OCI-LY7 (cell line): ENCODE data around the gene OSBPL6. TPM values are rescaled to one million over a fixed set of nuclear protein-coding genes. Genes with fewer than 3 reads are reported as not detected.
"Not testable (repeated sequence)": the region's sequence is repeated elsewhere in the genome, so short reads cannot be mapped to it uniquely, and the experiment has no call there.

ENCODE experiments used
- BruUV-seq: library from RNA; stranded (reverse); fragments of 400-500 nt; replicated peaks from 2 replicates; lab custom pipeline; 2021; lab: Mats Ljungman, UMichigan
- CTCF ChIA-PET: fragments of 300-600 bp; sonication (Branson Sonifier 250); formaldehyde crosslinking; loops from one replicate; lab custom pipeline; 2022; ENCODE audit warnings: antibody characterized with exemption; ENCODE audit not compliant: unreplicated experiment; lab: Charles Lee
- POLR2A ChIA-PET: fragments of 300-600 bp; sonication (Branson Sonifier 250); formaldehyde crosslinking; loops from one replicate; lab custom pipeline; 2022; ENCODE audit warnings: antibody characterized with exemption; lab: Charles Lee
- DNase-seq: peaks from one replicate; pipeline ENCODE4 v3.0.0-alpha.2; 2015; ENCODE audit warnings: low spot score
- H2AFZ ChIP-seq: fragments of 200-600 bp; sonication (generic), shearing (Covaris generic); 2 replicates; pipeline ENCODE4 v1.6.1; 2014; ENCODE audit warnings: mild to moderate bottlenecking, antibody characterized with exemption, low read length, moderate library complexity
- H3K27ac ChIP-seq: fragments of 200-600 bp; sonication (generic); 2 replicates; pipeline ENCODE4 v1.5.1; 2014; ENCODE audit warnings: mixed run types, low read depth, mild to moderate bottlenecking, moderate library complexity, low read length, inconsistent platforms; ENCODE audit not compliant: poor library complexity, severe bottlenecking
- H3K36me3 ChIP-seq: fragments of 200-600 bp; sonication (generic); 2 replicates; pipeline ENCODE4 v1.6.1; 2014; ENCODE audit warnings: mild to moderate bottlenecking, antibody characterized with exemption, low read length, moderate library complexity, mixed read lengths; ENCODE audit not compliant: insufficient read depth
- H3K4me1 ChIP-seq: fragments of 200-600 bp; sonication (generic); 2 replicates; pipeline ENCODE4 v1.5.1; 2014; ENCODE audit warnings: mild to moderate bottlenecking, low read length; ENCODE audit not compliant: insufficient read depth, poor library complexity, severe bottlenecking
- H3K4me2 ChIP-seq: fragments of 200-600 bp; sonication (generic); 2 replicates; pipeline ENCODE4 v1.6.1; 2014; ENCODE audit warnings: mild to moderate bottlenecking, low read length
- H3K4me3 ChIP-seq: fragments of 200-600 bp; sonication (generic); 2 replicates; pipeline ENCODE4 v1.5.1; 2014; ENCODE audit warnings: mild to moderate bottlenecking, low read depth, low read length; ENCODE audit not compliant: poor library complexity, severe bottlenecking
- H3K79me2 ChIP-seq: fragments of 200-600 bp; sonication (generic); 2 replicates; pipeline ENCODE4 v1.6.1; 2016; ENCODE audit warnings: low read depth, mild to moderate bottlenecking, low read length, moderate library complexity, mixed read lengths; ENCODE audit not compliant: insufficient read depth
- H3K9me2 ChIP-seq: fragments of 200-600 bp; sonication (generic); 2 replicates; pipeline ENCODE4 v1.6.1; 2016; ENCODE audit warnings: mild to moderate bottlenecking, low read length, mixed read lengths; ENCODE audit not compliant: insufficient read depth
- H3K9me3 ChIP-seq: fragments of 200-600 bp; sonication (generic); 2 replicates; pipeline ENCODE4 v1.6.1; 2014; ENCODE audit warnings: mild to moderate bottlenecking, mixed run types, low read length, mixed read lengths
- H4K20me1 ChIP-seq: fragments of 200-600 bp; sonication (generic); 2 replicates; pipeline ENCODE4 v1.6.1; 2014; ENCODE audit warnings: mild to moderate bottlenecking, antibody characterized with exemption, low read length, moderate library complexity, mixed read lengths; ENCODE audit not compliant: insufficient read depth
- EZH2phosphoT487 ChIP-seq: fragments of 200-600 bp; sonication (generic); IDR thresholded peaks from 2 replicates; pipeline ENCODE4 v1.6.1; 2018; ENCODE audit warnings: low read depth, borderline replicate concordance, mild to moderate bottlenecking, mixed run types, antibody characterized with exemption, low read length, moderate library complexity, mixed read lengths
- intact Hi-C: fragments of 100-400 bp; cut with micrococcal nuclease; formaldehyde crosslinking; loops from one replicate; pipeline ENCODE4 v1.10.0; 2022; ENCODE audit not compliant: unreplicated experiment
- total RNA-seq, 2 experiments: library from RNA; depleted of rRNA in 1 of 2; stranded (reverse); fragments of >200 nt in 1 of 2; shearing (Covaris generic) in 1 of 2; gene quantifications; 2 replicates each; pipeline ENCODE4 v1.2.3, GENCODE V29; 2014 to 2022
- TF ChIP-seq, protein P1 (sequence below): fragments of 200-600 bp; sonication (generic); conservative IDR thresholded peaks from 2 replicates; pipeline ENCODE4 v1.5.1; 2014; ENCODE audit warnings: mild to moderate bottlenecking, antibody characterized with exemption, low read length, moderate library complexity, mixed read lengths

Gene OSBPL6
- total RNA-seq, 2 experiments from 2014 or later = not detected

GRCh38 chr2:178344121-178344520 lies 149.8 kb downstream of the OSBPL6 start:
- Histone ChIP-seq H3K4me1 (no peaks in the 10 kb centered on the region), H3K36me3 (no peaks in the 10 kb centered on the region), H3K27ac (no peak overlapping the region), H3K9me3 (no peaks in the 10 kb centered on the region), H3K4me3 (no peak overlapping the region), H3K9me2 (no peaks in the 10 kb centered on the region), H3K4me2 (no peak overlapping the region), H2AFZ (no peak overlapping the region), H4K20me1 (no peaks in the 10 kb centered on the region), H3K79me2 (no peaks in the 10 kb centered on the region)
- POLR2A ChIA-PET = interaction anchor here (1.1 to 1.7 kb wide), 2 partner anchors 13 to 19 kb away, joined by 3 read pairs; no protein-coding TSS in a partner anchor
- CTCF ChIA-PET = no interaction called here
- TF ChIP-seq, protein P1, sequence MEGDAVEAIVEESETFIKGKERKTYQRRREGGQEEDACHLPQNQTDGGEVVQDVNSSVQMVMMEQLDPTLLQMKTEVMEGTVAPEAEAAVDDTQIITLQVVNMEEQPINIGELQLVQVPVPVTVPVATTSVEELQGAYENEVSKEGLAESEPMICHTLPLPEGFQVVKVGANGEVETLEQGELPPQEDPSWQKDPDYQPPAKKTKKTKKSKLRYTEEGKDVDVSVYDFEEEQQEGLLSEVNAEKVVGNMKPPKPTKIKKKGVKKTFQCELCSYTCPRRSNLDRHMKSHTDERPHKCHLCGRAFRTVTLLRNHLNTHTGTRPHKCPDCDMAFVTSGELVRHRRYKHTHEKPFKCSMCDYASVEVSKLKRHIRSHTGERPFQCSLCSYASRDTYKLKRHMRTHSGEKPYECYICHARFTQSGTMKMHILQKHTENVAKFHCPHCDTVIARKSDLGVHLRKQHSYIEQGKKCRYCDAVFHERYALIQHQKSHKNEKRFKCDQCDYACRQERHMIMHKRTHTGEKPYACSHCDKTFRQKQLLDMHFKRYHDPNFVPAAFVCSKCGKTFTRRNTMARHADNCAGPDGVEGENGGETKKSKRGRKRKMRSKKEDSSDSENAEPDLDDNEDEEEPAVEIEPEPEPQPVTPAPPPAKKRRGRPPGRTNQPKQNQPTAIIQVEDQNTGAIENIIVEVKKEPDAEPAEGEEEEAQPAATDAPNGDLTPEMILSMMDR = no peak
- TF ChIP-seq EZH2phosphoT487 = no peak
- intact Hi-C loops = no loop called here
- BruUV-seq = no TSS peak
- DNase-seq = no peak

- POLR2A ChIA-PET = interaction anchor here (1.7 kb wide), 1 partner anchor 17 kb away, joined by 3 read pairs; no protein-coding TSS in a partner anchor
- H3K4me3 ChIP-seq = no peak overlapping the region
- H3K9me3 ChIP-seq = no peaks in the 10 kb centered on the region
- no peaks in the 10 kb centered on the region for H3K79me2 ChIP-seq
- TF ChIP-seq EZH2phosphoT487 = no peak
- TF ChIP-seq, protein P1 = no peak
- BruUV-seq = no TSS peak
- no peak overlapping the region for H3K27ac ChIP-seq
- H3K9me2 ChIP-seq = no peaks in the 10 kb centered on the region
- H3K4me1 ChIP-seq = no peaks in the 10 kb centered on the region
- H4K20me1 ChIP-seq = no peaks in the 10 kb centered on the region
- no peaks in the 10 kb centered on the region for H3K36me3 ChIP-seq
- no peak overlapping the region for H2AFZ ChIP-seq
- CTCF ChIA-PET = no interaction called here
- DNase-seq = no peak
- intact Hi-C loops = no loop called here
- H3K4me2 ChIP-seq = no peak overlapping the region
Observed at GRCh38 chr2:178345951-178346350, 151.6 kb downstream of the OSBPL6 start.

- Histone ChIP-seq H3K4me3 (no peak overlapping the region), H3K79me2 (no peaks in the 10 kb centered on the region), H3K9me2 (no peaks in the 10 kb centered on the region), H3K4me1 (no peaks in the 10 kb centered on the region), H3K36me3 (no peaks in the 10 kb centered on the region), H3K9me3 (no peaks in the 10 kb centered on the region), H3K4me2 (no peak overlapping the region), H3K27ac (no peak overlapping the region), H2AFZ (no peak overlapping the region), H4K20me1 (no peaks in the 10 kb centered on the region)
- no peak for DNase-seq
- TF ChIP-seq EZH2phosphoT487 = no peak
- TF ChIP-seq, protein P1 = no peak
- intact Hi-C loops = no loop called here
- BruUV-seq = no TSS peak
- ChIA-PET CTCF (no interaction called here), POLR2A (interaction anchor here (0.7 to 0.9 kb wide), 2 partner anchors 10 to 27 kb away, joined by 4 read pairs; no protein-coding TSS in a partner anchor)
Observed at GRCh38 chr2:178350051-178350450, 155.7 kb downstream of the OSBPL6 start.

GRCh38 chr2:178357704-178358103 lies 163.4 kb downstream of the OSBPL6 start:
- H4K20me1 ChIP-seq, H3K27ac ChIP-seq, H3K4me3 ChIP-seq, H3K9me2 ChIP-seq, CTCF ChIA-PET, H3K4me2 ChIP-seq, H3K79me2 ChIP-seq, BruUV-seq, DNase-seq, H3K9me3 ChIP-seq, H3K36me3 ChIP-seq, H3K4me1 ChIP-seq, H2AFZ ChIP-seq, intact Hi-C loops: not testable (repeated sequence)
- POLR2A ChIA-PET = interaction anchor here (0.6 kb wide), 1 partner anchor 15 kb away, joined by 4 read pairs; no protein-coding TSS in a partner anchor
